MCF 10A (cell line): ENCODE results near the gene AP3S2. TPM values are rescaled to one million over a fixed set of nuclear protein-coding genes. Genes with fewer than 3 reads are reported as not detected.

ENCODE experiments used
- BruUV-seq: library from RNA; stranded (reverse); fragments of 400-500 nt; replicated peaks from 2 replicates; lab custom pipeline; 2021; lab: Mats Ljungman, UMichigan
- CTCF ChIA-PET: fragments of 300-600 bp; sonication (Branson Sonifier 250); formaldehyde crosslinking; extraction: SDS; loops from one replicate; lab custom pipeline; 2021; ENCODE audit warnings: antibody characterized with exemption, inconsistent platforms; lab: Yijun Ruan, JAX
- POLR2A ChIA-PET: fragments of 300-600, 350-650 bp; sonication (Branson Sonifier 250); formaldehyde crosslinking; extraction: SDS; loops from one replicate; lab custom pipeline; 2020; ENCODE audit warnings: antibody characterized with exemption, inconsistent platforms; lab: Yijun Ruan, JAX
- DNase-seq: peaks from one replicate; pipeline ENCODE4 v3.0.0-alpha.2; 2018; ENCODE audit not compliant: unreplicated experiment
- H3K27ac Mint-ChIP-seq: one replicate; pipeline ENCODE4 v1.8.0; 2022; ENCODE audit warnings: mild to moderate bottlenecking, low read depth, mixed read lengths; ENCODE audit not compliant: unreplicated experiment
- H3K27me3 Mint-ChIP-seq: one replicate; pipeline ENCODE4 v1.8.0; 2022; ENCODE audit warnings: mixed read lengths; ENCODE audit not compliant: insufficient read depth, unreplicated experiment
- H3K36me3 Mint-ChIP-seq: one replicate; pipeline ENCODE4 v1.8.0; 2022; ENCODE audit warnings: mild to moderate bottlenecking, moderate library complexity, mixed read lengths; ENCODE audit not compliant: insufficient read depth, unreplicated experiment
- H3K4me1 Mint-ChIP-seq: one replicate; pipeline ENCODE4 v1.8.0; 2022; ENCODE audit warnings: mixed read lengths; ENCODE audit not compliant: insufficient read depth, unreplicated experiment
- H3K4me3 Mint-ChIP-seq: one replicate; pipeline ENCODE4 v1.8.0; 2022; ENCODE audit warnings: mild to moderate bottlenecking, moderate library complexity, mixed read lengths; ENCODE audit not compliant: unreplicated experiment
- H3K9me3 Mint-ChIP-seq: one replicate; pipeline ENCODE4 v1.8.0; 2022; ENCODE audit warnings: mixed read lengths; ENCODE audit not compliant: unreplicated experiment
- intact Hi-C: fragments of 100-400 bp; cut with micrococcal nuclease; formaldehyde crosslinking; loops from 2 replicates; pipeline ENCODE4 v1.14.1; 2022
- total RNA-seq: library from RNA; stranded (reverse); gene quantifications from 2 replicates; pipeline ENCODE4 v1.2.3, GENCODE V29; 2022
- TF ChIP-seq, protein P1 (sequence below): fragments of 200-600 bp; IDR thresholded peaks from one replicate; pipeline ENCODE4 v1.8.0; 2022; ENCODE audit warnings: antibody characterized with exemption, mild to moderate bottlenecking; ENCODE audit not compliant: unreplicated experiment

AP3S2 gene
- total RNA-seq, 1 experiment from 2014 or later, result 38.4 TPM

DNA sequence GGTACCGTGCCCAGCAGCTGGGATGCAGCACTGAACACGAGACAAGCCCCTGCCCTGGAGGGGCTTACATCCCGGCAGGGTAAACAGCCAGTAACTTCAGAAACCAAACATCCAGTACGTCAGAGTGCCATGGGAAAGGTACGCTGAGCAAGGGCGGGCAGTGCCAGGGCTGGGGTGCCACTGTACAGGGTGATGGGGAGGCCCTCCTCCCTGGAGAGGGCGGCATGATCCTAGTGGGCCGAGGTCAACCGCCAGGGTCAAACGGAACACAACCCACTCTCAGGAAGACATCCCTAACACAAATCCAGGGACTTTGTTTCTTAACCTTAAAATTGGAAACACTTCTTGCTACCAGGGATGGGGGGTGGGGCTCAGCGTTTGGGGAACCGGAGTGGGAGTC lies 63.2 kb downstream of the AP3S2 start:
- H3K27me3 Mint-ChIP-seq, result no peaks in the 10 kb centered on the region
- H3K9me3 Mint-ChIP-seq, result no peaks in the 10 kb centered on the region
- DNase-seq, result no peak
- CTCF ChIA-PET, result interaction anchor here (1.0 kb wide), 1 partner anchor 42 kb away, joined by 3 read pairs; no protein-coding TSS in a partner anchor
- TF ChIP-seq, protein P1, sequence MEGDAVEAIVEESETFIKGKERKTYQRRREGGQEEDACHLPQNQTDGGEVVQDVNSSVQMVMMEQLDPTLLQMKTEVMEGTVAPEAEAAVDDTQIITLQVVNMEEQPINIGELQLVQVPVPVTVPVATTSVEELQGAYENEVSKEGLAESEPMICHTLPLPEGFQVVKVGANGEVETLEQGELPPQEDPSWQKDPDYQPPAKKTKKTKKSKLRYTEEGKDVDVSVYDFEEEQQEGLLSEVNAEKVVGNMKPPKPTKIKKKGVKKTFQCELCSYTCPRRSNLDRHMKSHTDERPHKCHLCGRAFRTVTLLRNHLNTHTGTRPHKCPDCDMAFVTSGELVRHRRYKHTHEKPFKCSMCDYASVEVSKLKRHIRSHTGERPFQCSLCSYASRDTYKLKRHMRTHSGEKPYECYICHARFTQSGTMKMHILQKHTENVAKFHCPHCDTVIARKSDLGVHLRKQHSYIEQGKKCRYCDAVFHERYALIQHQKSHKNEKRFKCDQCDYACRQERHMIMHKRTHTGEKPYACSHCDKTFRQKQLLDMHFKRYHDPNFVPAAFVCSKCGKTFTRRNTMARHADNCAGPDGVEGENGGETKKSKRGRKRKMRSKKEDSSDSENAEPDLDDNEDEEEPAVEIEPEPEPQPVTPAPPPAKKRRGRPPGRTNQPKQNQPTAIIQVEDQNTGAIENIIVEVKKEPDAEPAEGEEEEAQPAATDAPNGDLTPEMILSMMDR, result no peak
- peaks cover 44% of the 10 kb centered on the region for H3K36me3 Mint-ChIP-seq
- peaks cover 36% of the 10 kb centered on the region for H3K4me1 Mint-ChIP-seq
- no peak overlapping the region for H3K27ac Mint-ChIP-seq
- no TSS peak for BruUV-seq
- POLR2A ChIA-PET, result interaction anchor here (0.8 kb wide), 1 partner anchor 15 kb away, joined by 3 read pairs; no protein-coding TSS in a partner anchor
- H3K4me3 Mint-ChIP-seq, result no peak overlapping the region
- intact Hi-C loops, result no loop called here

DNA sequence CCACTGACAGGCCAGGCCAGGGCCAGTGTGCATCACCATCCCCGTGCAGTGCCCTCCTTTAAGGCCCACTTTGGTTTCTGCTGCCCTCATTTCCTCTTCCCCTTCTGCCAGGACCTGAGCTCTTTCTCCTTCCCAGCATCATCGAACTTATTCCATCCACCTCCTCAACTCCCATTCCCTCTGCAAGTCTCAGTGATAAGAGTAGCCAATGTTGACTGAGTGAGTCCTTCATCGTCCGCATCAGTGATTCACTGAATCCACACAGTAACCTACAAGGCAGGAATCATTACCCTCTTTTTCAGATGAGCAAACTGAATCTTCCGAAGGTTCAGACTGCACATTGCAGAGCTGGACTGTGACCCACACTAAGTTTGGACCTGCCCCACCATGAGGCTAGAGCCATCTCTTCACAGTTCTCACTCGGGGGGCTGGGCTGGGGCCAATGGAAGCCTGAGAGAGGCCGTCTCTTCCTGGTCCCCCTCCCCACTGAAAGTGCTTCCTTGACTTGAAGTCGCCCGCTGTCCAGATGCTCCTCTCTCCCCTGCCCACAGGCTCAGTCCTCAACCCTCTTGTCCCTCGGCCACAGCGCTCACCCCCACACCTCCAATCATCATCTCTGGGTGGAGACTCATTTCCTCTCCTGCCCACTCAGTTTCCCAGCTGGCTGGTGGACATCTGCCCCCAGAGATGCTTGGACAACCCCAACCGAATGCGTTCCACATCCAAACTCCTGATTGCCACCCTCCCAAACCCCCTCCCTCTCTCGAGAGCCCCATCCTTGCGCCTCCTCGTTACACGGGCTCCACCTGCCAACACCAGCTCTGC lies 64.0 kb downstream of the AP3S2 start:
- Mint-ChIP-seq H3K9me3 (no peaks in the 10 kb centered on the region), H3K27ac (no peak overlapping the region), H3K4me1 (peaks cover 37% of the 10 kb centered on the region), H3K4me3 (no peak overlapping the region), H3K27me3 (no peaks in the 10 kb centered on the region), H3K36me3 (peaks cover 37% of the 10 kb centered on the region)
- TF ChIP-seq, protein P1, result no peak
- POLR2A ChIA-PET, result interaction anchor here (0.6 to 1.5 kb wide), 2 partner anchors 13 to 45 kb away, joined by 4 to 6 read pairs; no protein-coding TSS in a partner anchor
- no peak for DNase-seq
- intact Hi-C loops, result no loop called here
- CTCF ChIA-PET, result interaction anchor here (0.7 to 2.3 kb wide), 4 partner anchors 9 to 69 kb away, joined by 3 to 12 read pairs (median 8); no protein-coding TSS in a partner anchor
- no TSS peak for BruUV-seq

DNA sequence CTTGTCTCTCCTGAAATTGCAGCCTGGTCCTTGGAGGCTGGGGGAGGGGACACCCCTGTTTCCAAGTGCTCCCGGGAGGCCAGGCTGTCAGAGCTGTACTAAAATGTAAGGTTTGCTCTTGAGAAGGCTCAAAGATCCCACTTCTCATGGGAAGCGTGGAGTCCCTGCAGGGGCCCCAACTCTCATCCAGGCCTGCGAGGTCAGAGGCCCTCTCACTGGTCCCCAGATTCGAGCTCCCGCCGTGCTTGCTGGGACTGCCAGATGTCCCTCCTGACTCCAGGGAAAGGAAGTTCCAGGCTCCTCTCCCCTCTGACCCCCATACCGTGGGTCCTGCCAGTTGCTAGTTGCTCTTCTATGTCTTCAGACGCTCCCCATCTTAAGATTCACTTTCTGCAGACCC lies 64.6 kb downstream of the AP3S2 start:
- peaks cover 30% of the 10 kb centered on the region for H3K36me3 Mint-ChIP-seq
- no peaks in the 10 kb centered on the region for H3K9me3 Mint-ChIP-seq
- H3K27ac Mint-ChIP-seq, result peak overlapping the region; percentile 24
- no peaks in the 10 kb centered on the region for H3K27me3 Mint-ChIP-seq
- CTCF ChIA-PET, result interaction anchor here (0.6 to 2.3 kb wide), 5 partner anchors 10 to 68 kb away, joined by 3 to 12 read pairs (median 5); no protein-coding TSS in a partner anchor
- H3K4me1 Mint-ChIP-seq, result peaks cover 40% of the 10 kb centered on the region
- BruUV-seq, result no TSS peak
- no peak overlapping the region for H3K4me3 Mint-ChIP-seq
- no peak for DNase-seq
- intact Hi-C loops, result no loop called here
- TF ChIP-seq, protein P1, result no peak
- POLR2A ChIA-PET, result interaction anchor here (1.2 to 2.0 kb wide), 4 partner anchors 15 to 46 kb away, joined by 3 to 6 read pairs (median 4); partner anchors contain the start of gene ANPEP
